Left renal pelvis (tissue), 4 donors: ENCODE results near the gene MYL5. TPM values are rescaled to one million over a fixed set of nuclear protein-coding genes. Genes with fewer than 3 reads are reported as not detected.
"Not testable (repeated sequence)": the region's sequence is repeated elsewhere in the genome, so short reads cannot be mapped to it uniquely, and the experiment has no call there.

ENCODE experiments used
- DNase-seq, 4 donors: peaks; one replicate each; pipeline ENCODE4 v3.0.0-alpha.2; 2013; ENCODE audit warnings: low read depth in 4 of 4, low spot score in 3 of 4
- polyA plus RNA-seq, 4 donors: library from polyadenylated mRNA; unstranded; fragments of 120-200 nt; gene quantifications; one replicate each; pipeline ENCODE4 v1.2.1, GENCODE V29; 2013; ENCODE audit not compliant: insufficient read length in 4 of 4

MYL5 gene
- polyA plus RNA-seq, 4 donors = 12.0 to 23.1 (median 16.7) TPM

DNA sequence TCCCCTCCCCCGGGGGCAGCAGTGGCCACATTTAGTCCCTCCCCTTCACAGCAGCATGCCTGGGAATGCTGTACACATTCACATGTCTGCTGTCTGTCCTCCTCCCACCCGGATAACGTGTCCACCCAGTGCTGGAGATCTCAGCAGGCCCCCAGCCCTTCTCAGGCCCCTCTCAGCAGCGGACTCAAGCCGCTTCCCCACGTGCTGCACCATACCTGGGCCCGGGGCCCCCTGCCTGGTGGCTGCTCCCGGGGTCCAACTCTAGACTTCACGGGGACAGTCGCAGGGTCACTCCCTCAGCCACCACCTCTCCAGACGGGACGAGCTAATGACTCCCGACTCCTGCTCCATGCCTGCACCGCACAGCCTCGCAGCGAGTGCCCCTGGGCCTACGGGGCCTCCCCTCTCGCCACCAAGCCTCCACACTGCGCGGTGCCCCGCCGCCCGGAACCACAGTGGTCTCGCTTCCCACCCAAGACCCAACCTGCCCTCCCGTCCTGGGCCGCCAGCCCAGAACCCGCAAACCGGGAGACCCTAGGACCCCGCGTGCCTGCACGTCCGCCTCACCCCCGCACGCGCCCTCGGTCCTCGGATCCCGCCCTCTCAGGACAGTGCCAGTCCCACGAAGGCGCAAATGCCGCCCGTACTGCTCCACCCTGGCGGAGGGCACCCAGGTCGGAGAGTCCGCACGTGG, 30.0 kb downstream of the MYL5 start:
- no peak for DNase-seq

GRCh38 chr4:704971-705277, 30.6 kb downstream of the MYL5 start:
- no peak for DNase-seq

DNA sequence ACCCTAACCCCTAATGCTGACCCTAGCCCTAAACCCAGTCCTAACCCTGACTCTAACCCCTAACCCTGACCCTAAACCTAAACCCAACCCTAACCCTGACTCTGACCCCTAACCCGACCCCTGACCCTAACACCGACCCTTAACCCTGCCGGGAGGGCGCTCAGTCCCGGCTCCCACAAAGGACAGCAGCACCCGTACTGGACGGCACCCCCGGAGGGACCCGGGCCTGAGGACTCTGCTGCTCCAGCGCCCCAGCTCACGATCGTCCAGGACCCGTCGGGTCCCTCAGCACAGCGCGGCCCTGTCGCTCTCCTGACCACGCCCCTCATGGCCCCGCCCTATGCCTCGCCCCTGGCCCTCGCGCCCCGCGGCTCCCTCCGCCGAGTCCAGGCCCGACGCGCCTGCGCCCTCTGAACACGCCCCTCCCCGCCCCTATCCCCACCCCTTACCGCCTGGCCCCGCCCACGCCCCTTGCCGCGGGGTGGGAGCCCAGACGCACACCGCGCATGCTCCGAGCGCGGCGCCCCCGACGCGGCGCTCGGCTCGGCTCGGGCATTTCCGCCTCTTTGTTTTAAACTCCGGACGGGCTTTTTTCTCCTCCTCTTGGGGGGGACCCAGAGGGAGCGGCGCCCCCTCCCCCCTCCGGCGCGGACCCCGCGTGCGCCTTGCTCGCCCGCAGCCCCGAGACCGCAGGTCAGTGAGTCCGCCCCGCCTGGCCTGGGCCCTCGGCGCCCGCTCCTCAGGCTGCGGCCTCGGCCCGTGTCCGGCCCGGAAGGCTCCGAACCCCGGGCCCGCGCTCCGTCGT, 31.1 kb downstream of the MYL5 start, which contains the start of gene PCGF3:
TSS of gene PCGF3 (plus strand) at position 555 of the 805 bp plus-strand sequence. CDS start 27,849 bp downstream, outside the sequence.
- peak; percentile 78 to 92 (median 88) for DNase-seq

GRCh38 chr4:706083-706633, 31.8 kb downstream of the MYL5 start:
- not testable (repeated sequence) for DNase-seq

DNA sequence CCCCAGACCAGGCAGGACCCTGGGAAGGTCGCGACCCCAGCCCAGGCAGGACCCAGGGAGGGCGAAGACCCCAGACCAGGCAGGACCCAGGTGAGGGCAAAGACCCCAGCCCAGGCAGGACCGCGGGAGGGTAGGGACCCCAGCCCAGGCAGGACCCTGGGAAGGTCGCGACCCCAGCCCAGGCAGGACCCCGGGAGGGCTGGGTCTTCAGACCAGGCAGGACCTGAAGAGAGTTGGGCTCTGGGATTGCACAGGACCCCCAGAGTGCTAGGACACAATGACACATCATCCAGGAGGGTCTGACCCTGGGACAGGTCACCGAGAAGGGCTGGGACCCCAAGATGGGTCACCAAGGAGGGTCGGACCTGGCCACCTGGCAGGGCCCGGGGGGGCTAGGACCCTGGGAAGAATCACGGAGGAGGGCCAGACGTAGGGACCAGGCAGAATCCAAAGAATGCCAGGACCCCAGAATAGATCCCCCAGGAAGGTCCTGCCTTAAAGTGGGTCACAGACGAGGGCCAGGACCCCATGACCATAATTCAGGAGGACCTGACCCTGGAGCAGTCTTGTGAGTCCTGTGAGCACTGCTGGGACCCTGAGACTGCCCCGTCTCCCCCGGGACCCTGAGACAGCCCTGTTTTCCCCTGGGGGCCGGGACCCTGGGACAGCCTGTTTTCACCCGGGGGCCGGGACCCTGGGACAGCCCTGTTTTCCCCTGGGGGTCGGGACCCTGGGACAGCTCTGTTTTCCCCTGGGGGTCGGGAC, 32.7 kb downstream of the MYL5 start:
- DNase-seq = no peak

DNA sequence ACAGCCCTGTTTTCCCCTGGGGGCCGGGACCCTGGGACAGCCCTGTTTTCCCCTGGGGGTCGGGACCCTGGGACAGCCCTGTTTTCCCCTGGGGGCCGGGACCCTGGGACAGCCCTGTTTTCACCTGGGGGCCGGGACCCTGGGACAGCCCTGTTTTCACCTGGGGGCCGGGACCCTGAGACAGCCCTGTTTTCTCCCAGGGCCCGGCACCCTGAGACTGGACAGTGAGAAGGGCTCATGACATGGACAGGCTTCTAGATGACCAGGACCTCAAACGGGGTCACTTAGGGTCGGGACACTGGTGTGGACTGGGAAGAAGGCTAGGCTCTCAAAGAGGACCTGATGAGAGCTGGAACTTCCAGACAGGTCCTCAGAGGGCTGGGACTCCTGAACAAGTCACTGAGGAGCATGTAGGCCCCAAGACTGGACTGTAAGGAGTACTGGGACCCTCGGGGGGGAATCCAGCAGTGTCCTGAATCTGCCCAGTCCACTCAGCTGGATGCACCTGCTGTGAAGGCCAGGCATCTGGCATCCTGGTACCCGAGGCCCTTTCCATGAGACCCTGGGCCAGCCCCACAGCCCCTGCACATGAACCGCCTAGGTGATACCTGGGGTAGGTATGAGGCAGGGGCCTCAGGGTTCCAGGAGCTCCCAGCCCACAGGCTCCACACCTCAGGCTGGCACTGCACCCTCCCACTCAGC, 33.7 kb downstream of the MYL5 start:
- no peak for DNase-seq

- DNase-seq = no peak
These were observed 34.2 kb downstream of the MYL5 start for GRCh38 chr4:708631-708933.

GRCh38 chr4:709348-709747, 35.0 kb downstream of the MYL5 start:
- DNase-seq = no peak

- no peak for DNase-seq
These were observed 35.8 kb downstream of the MYL5 start for GRCh38 chr4:710116-710515.

GRCh38 chr4:710916-711315, 36.6 kb downstream of the MYL5 start:
- DNase-seq = no peak

DNA sequence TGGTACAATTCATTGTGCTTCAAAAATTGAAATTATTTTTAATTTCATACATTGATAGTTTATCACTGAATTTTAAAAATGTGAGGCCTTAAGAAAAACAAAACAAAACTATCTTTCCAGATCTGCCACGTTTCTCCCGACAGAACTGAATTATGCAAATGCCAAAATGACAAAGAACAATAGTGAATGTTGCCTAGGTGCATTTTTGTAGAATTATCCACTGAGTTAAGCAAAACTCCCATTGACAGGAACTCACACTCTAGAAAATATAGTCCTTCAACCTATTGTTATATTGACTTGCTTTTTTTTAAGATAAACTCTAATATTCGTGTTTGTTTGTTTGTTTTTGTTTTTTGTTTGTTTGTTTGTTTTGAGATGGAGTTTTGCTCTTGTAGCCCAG, 37.8 kb downstream of the MYL5 start:
- DNase-seq = no peak

DNA sequence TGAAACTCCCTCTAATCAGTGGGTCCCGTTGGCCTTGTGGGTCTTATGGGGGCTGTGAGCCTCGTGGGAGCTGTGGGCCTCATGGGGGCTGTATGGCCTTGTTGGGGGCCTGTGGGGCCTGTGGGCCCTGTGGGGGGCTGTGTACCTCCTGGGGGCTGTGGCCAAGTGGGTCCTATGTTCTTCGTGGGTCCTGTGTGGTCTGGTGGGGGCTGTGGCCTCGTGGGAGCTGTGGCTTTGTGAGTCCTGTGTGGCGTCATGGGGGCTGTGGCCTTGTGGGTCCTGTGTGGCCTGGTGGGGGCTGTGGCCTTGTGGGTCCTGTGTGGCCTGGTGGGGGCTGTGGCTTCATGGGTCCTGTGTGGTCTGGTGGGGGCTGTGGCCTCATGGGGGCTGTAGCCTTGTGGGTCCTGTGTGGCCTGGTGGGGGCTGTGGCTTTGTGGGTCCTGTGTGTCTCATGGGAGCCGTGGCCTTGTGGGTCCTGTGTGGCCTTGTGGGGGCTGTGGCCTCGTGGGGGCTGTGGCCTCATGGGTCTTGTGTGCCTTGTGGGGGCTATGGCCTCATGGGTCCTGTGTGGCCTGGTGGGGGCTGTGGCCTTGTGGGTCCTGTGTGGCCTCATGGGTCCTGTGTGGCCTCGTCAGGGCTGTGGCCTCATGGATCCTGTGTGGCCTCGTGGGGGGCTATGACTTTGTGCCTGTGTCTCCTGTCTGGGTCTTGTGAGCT, 38.7 kb downstream of the MYL5 start:
- DNase-seq = no peak

DNA sequence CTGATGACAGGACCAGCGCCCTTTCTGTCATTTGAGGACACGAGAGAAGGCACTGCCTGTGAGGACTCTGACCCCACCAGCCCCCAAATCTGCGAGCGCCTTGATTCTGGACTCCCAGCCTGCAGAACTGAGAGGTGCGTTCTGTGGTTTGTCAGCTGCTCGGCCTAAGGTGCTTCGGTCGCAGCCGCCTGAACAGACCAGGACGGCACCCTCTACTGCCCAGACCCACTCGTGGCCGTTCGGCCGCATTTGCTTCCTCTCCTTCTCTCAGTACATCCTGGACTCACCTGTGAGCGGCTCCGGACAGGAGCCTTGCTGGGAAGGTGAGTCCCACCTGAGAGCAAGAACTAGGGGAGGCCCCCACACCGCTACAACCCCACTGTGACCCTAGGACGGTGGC, 39.7 kb downstream of the MYL5 start:
- DNase-seq = no peak

DNA sequence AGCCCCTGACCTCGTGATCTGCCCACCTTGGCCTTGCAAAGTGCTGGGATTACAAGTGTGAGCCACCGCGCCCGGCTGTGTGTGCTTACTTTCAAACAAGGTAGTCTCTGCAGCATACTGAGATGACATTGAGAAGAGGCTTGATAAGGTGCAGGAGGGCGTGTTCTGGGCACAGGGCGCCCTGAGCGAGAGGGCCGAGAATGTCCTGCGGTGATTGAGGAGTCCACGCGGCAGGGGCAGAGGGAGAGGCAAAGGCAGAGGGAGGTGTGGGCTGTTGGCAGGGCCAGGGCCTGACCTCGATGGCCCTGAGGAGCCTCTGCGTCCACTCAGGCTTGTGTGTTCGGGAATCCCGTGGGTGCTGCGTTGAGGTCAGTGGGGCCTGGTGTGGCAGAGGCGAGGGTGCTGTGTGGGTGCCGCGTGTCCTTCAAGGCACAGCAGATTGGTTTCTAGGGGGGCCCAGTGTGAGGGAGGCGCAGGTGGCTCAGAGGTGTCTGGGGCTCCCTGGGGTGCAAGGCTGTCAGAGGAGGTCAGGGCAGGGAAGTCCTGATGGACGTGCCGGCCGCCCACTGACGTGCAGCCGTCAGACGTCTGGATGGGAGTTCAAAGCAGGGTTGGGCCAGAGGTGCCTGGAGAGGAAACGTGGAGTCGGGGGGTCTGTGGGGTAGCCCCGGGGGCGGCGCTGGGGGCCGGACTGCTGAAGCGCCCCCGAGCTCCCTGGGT, 43.4 kb downstream of the MYL5 start:
- no peak for DNase-seq

DNA sequence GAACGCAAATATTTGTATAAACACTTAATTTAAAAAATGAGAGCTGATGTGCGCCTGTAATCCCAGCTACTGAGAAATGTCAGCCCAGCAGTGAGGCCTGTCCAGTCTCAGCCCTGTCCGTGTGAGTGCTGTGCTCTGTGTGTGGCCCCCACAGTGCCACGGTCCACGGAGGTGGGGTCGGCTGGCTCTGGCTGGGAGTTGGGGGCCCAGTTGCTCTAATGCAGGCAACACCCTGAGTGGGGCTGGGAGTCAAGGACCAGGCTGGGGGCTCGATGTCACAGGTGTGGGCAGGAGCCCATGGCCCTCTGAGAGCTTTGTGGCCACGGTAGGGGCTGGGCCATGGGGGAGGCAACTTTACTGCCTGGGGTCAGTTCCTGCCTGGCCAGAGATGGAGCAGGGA, 44.1 kb downstream of the MYL5 start:
- DNase-seq = no peak

GRCh38 chr4:720111-720860, 45.9 kb downstream of the MYL5 start:
- no peak for DNase-seq

DNA sequence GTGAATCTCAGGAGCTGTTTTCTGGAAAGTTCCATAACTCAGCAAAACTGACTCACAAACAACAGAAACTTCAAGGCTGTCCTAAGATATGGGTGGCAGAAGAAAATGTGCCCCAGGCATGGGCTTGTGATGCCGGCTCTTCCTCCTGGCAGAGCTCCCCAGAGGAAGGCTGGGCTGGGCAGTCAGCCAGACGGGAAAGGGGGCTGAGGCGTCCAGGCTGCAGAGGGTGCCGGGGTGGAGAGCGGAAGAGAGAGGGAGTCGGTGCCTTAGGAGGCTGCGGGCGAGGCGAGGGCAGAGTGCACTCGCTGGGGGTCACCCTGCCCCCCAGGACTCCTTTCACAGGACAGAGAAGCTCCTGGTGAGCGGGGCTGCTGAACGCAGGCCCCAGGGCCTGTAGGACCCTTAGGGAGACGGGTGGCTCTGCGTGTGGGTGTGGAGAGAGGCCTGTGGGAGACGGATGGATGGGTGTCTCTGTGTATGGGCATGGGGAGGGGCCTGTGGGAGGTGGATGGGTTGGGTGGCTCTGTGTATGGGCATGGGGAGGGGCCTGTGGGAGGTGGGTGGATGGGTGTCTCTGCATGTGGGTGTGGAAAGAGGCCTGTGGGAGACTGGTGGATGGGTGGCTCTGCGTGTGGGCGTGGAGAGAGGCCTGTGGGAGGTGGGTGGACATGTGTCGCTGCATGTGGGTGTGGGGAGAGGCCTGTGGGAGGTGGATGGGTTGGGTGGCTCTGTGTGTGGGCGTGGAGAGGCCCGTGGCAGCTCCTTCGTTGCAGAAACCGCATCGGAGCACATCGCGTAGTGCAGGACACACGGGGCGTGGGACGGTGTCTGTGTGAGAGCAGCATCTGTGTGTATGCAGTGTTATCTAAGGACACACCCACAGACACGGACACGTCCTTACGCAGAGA, 47.2 kb downstream of the MYL5 start:
- no peak for DNase-seq
